H1 (cell line): ENCODE data around the gene LRTM2. TPM values are rescaled to one million over a fixed set of nuclear protein-coding genes. Genes with fewer than 3 reads are reported as not detected.

Source experiments
- BACH1 ChIP-seq: IDR thresholded peaks from 2 replicates; pipeline ENCODE4 v1.6.1; 2012; ENCODE audit warnings: low read length, improper control_type of control experiment
- CBX8 ChIP-seq: fragments of 300-800, 300-1000 bp; sonication (generic); IDR thresholded peaks from 2 replicates; pipeline ENCODE4 v1.7.1; 2016; ENCODE audit warnings: low read depth, low read length, borderline replicate concordance
- HDAC2 ChIP-seq, 2 experiments: fragments of 300-600 bp in 1 of 2; sonication (generic) in 1 of 2; IDR thresholded peaks; 2 replicates each; pipeline ENCODE4 v1.6.1; 2011 to 2012; ENCODE audit warnings: low read depth in 2 of 2, low read length in 2 of 2, mild to moderate bottlenecking in 2 of 2, moderate library complexity in 2 of 2, borderline replicate concordance in 1 of 2, inconsistent platforms in 1 of 2
- KDM1A ChIP-seq: fragments of 200-600, 300-600 bp; sonication (generic); IDR thresholded peaks from 2 replicates; pipeline ENCODE4 v1.7.1; 2016; ENCODE audit warnings: mild to moderate bottlenecking, low read length, borderline replicate concordance
- polyA plus RNA-seq, 7 experiments: library from polyadenylated mRNA; depleted of rRNA in 3 of 7; stranded (reverse) in 5 of 7; unstranded in 2 of 7; fragments of >200 nt in 5 of 7; fragments of 200-250 nt in 2 of 7; gene quantifications; 1 replicate in 5 of 7; 2 replicates in 1 of 7; 4 replicates in 1 of 7; pipeline versions ENCODE4 v1.2.1 to v1.2.3, GENCODE V29; 2011 to 2013; ENCODE audit warnings: missing spikeins in 2 of 7, mixed read lengths in 2 of 7
- total RNA-seq: library from RNA; stranded (reverse); fragmentation: NEBNext Ultra II Directional; extraction: Animal tissue kit (Norgen Biotek cat#: 25700); gene quantifications from 2 replicates; pipeline ENCODE4 v1.2.1, GENCODE V29; 2021
- TF ChIP-seq, protein P1 (sequence below): fragments of 300-600 bp; sonication (generic); IDR thresholded peaks from 2 replicates; pipeline ENCODE4 v1.7.1; 2012; ENCODE audit warnings: low read length, moderate library complexity, mild to moderate bottlenecking, inconsistent platforms; ENCODE audit not compliant: insufficient replicate concordance
- TF ChIP-seq, protein P2 (sequence below): IDR thresholded peaks from 2 replicates; pipeline ENCODE4 v1.6.1; 2012; ENCODE audit warnings: low read length, inconsistent platforms

Gene LRTM2
- total and polyA plus RNA-seq, 2 of the 8 experiments (the other 6 are each of a cell fraction or from before 2014, with no cell fraction given), result 0.06 TPM; not detected in 1

DNA sequence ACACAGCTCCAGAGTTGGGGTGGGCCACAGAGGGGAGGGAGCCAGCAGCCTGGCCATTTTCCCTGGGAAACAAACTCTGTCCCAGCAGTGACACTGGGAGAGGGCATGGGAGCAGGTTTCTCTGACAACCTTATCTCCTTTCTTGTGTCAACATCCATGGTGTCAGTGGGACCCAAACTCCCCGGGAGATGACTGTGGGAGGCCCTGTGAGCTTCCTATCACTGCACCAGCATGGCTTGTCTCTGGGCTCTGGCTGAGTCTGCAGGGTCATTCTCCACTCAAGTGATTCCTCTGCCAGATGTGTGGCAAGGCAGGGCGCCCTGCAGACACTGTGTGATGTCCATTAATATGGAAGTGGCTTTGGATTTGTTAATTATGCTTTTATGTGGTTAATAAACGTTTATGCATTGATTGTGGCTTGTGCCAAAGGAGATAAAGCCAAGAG is 10.1 kb downstream of the LRTM2 start (continued):
- TF ChIP-seq, protein P1, sequence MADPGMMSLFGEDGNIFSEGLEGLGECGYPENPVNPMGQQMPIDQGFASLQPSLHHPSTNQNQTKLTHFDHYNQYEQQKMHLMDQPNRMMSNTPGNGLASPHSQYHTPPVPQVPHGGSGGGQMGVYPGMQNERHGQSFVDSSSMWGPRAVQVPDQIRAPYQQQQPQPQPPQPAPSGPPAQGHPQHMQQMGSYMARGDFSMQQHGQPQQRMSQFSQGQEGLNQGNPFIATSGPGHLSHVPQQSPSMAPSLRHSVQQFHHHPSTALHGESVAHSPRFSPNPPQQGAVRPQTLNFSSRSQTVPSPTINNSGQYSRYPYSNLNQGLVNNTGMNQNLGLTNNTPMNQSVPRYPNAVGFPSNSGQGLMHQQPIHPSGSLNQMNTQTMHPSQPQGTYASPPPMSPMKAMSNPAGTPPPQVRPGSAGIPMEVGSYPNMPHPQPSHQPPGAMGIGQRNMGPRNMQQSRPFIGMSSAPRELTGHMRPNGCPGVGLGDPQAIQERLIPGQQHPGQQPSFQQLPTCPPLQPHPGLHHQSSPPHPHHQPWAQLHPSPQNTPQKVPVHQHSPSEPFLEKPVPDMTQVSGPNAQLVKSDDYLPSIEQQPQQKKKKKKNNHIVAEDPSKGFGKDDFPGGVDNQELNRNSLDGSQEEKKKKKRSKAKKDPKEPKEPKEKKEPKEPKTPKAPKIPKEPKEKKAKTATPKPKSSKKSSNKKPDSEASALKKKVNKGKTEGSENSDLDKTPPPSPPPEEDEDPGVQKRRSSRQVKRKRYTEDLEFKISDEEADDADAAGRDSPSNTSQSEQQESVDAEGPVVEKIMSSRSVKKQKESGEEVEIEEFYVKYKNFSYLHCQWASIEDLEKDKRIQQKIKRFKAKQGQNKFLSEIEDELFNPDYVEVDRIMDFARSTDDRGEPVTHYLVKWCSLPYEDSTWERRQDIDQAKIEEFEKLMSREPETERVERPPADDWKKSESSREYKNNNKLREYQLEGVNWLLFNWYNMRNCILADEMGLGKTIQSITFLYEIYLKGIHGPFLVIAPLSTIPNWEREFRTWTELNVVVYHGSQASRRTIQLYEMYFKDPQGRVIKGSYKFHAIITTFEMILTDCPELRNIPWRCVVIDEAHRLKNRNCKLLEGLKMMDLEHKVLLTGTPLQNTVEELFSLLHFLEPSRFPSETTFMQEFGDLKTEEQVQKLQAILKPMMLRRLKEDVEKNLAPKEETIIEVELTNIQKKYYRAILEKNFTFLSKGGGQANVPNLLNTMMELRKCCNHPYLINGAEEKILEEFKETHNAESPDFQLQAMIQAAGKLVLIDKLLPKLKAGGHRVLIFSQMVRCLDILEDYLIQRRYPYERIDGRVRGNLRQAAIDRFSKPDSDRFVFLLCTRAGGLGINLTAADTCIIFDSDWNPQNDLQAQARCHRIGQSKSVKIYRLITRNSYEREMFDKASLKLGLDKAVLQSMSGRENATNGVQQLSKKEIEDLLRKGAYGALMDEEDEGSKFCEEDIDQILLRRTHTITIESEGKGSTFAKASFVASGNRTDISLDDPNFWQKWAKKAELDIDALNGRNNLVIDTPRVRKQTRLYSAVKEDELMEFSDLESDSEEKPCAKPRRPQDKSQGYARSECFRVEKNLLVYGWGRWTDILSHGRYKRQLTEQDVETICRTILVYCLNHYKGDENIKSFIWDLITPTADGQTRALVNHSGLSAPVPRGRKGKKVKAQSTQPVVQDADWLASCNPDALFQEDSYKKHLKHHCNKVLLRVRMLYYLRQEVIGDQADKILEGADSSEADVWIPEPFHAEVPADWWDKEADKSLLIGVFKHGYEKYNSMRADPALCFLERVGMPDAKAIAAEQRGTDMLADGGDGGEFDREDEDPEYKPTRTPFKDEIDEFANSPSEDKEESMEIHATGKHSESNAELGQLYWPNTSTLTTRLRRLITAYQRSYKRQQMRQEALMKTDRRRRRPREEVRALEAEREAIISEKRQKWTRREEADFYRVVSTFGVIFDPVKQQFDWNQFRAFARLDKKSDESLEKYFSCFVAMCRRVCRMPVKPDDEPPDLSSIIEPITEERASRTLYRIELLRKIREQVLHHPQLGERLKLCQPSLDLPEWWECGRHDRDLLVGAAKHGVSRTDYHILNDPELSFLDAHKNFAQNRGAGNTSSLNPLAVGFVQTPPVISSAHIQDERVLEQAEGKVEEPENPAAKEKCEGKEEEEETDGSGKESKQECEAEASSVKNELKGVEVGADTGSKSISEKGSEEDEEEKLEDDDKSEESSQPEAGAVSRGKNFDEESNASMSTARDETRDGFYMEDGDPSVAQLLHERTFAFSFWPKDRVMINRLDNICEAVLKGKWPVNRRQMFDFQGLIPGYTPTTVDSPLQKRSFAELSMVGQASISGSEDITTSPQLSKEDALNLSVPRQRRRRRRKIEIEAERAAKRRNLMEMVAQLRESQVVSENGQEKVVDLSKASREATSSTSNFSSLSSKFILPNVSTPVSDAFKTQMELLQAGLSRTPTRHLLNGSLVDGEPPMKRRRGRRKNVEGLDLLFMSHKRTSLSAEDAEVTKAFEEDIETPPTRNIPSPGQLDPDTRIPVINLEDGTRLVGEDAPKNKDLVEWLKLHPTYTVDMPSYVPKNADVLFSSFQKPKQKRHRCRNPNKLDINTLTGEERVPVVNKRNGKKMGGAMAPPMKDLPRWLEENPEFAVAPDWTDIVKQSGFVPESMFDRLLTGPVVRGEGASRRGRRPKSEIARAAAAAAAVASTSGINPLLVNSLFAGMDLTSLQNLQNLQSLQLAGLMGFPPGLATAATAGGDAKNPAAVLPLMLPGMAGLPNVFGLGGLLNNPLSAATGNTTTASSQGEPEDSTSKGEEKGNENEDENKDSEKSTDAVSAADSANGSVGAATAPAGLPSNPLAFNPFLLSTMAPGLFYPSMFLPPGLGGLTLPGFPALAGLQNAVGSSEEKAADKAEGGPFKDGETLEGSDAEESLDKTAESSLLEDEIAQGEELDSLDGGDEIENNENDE, result no peak
- TF ChIP-seq HDAC2 (IDR thresholded peaks at IDR 0.05; ENCODE audit: borderline replicate concordance in 1 of 2, low read depth in 2 of 2, low read length in 2 of 2) (no peak), CBX8 (no peak), BACH1 (no peak), KDM1A (no peak)
- TF ChIP-seq, protein P2, sequence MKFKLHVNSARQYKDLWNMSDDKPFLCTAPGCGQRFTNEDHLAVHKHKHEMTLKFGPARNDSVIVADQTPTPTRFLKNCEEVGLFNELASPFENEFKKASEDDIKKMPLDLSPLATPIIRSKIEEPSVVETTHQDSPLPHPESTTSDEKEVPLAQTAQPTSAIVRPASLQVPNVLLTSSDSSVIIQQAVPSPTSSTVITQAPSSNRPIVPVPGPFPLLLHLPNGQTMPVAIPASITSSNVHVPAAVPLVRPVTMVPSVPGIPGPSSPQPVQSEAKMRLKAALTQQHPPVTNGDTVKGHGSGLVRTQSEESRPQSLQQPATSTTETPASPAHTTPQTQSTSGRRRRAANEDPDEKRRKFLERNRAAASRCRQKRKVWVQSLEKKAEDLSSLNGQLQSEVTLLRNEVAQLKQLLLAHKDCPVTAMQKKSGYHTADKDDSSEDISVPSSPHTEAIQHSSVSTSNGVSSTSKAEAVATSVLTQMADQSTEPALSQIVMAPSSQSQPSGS, result no peak
